ENCODE data around the gene PPIG. TPM values are rescaled to one million over a fixed set of nuclear protein-coding genes. Genes with fewer than 3 reads are reported as not detected.
"Not testable (repeated sequence)": the region's sequence is repeated elsewhere in the genome, so short reads cannot be mapped to it uniquely, and the experiment has no call there.

The PPIG gene
- total and polyA plus RNA-seq, 2 donors (not counting 3 experiments of a cell fraction or from before 2014, with no cell fraction given), result 13.4 to 44.9 TPM

- intact Hi-C loops (cut with micrococcal nuclease); H3K4me3 ChIP-seq (replicated peaks in 1 of 3; ENCODE audit: insufficient read depth in 1 of 3, low read depth in 1 of 3, low read length in 3 of 3); H4K20me1 ChIP-seq (replicated peaks; ENCODE audit: control insufficient read depth, extremely low read depth, insufficient read depth, low read length); POLR2A ChIA-PET; H3K27ac ChIP-seq (ENCODE audit: insufficient read depth, low read depth, low read length); H3K9ac ChIP-seq (replicated peaks; ENCODE audit: extremely low read depth, insufficient read depth, low read length); H3K4me2 ChIP-seq (ENCODE audit: insufficient read depth, low read length); H3K4me1 ChIP-seq (ENCODE audit: control insufficient read depth, extremely low read depth, insufficient read depth, low read length); H3K9me3 ChIP-seq (replicated peaks; ENCODE audit: control insufficient read depth, insufficient read depth, low read length); H3K27me3 ChIP-seq (ENCODE audit: control insufficient read depth in 2 of 2, insufficient read depth in 2 of 2, low read length in 2 of 2); dilution Hi-C loops (cut with MboI; ENCODE audit: extremely low pct_ligation_motif_present, low sequenced_read_pairs); DNase-seq (ENCODE audit: low read depth, low spot score); BruUV-seq (replicated peaks); H3K36me3 ChIP-seq (ENCODE audit: control insufficient read depth in 2 of 2, extremely low read depth in 1 of 2, insufficient read depth in 2 of 2, low read length in 2 of 2); H2AFZ ChIP-seq (ENCODE audit: low read depth, low read length); H3K9me1 ChIP-seq (replicated peaks; ENCODE audit: control insufficient read depth, extremely low read depth, insufficient read depth, low read length); FAIRE-seq: not testable (repeated sequence)
- CTCF ChIA-PET, result interaction anchor here (2.7 kb wide), 1 partner anchor 11 kb away, joined by 5 read pairs; no protein-coding TSS in a partner anchor
- peaks cover 91% of the 10 kb centered on the region for H3K79me2 ChIP-seq (ENCODE audit: control insufficient read depth, insufficient read depth, low read length)
Measured at GRCh38 chr2:169596546-169596945, 12.4 kb downstream of the PPIG start.

DNA sequence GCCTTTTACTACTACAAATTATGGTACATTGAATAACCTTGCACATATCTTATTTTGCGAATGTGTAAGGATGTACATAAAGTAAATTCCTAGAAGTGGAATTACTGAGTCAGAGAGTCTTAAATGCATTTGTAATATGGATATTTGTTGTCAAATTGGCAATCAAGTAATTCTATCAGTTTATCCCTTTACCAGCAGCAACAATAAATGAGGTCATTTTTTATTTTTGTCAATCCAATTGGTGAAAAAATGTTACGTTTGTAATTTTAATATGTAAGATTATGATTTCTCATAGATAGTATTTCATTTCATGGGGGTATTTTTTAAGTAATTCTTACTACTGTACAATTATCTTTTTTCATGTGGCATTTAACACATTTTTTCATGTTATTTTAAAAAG, 14.8 kb downstream of the PPIG start:
- DNase-seq (ENCODE audit: low read depth, low spot score), result no peak
- no peak overlapping the region for H3K4me3 ChIP-seq (replicated peaks in 1 of 3; ENCODE audit: insufficient read depth in 1 of 3, low read depth in 1 of 3, low read length in 3 of 3)
- H3K79me2 ChIP-seq (ENCODE audit: control insufficient read depth, insufficient read depth, low read length), result peaks cover 86% of the 10 kb centered on the region
- dilution Hi-C loops (cut with MboI; ENCODE audit: extremely low pct_ligation_motif_present, low sequenced_read_pairs), result no loop called here
- no peaks in the 10 kb centered on the region for H3K4me1 ChIP-seq (ENCODE audit: control insufficient read depth, extremely low read depth, insufficient read depth, low read length)
- intact Hi-C loops (cut with micrococcal nuclease), result no loop called here
- no peak overlapping the region for H2AFZ ChIP-seq (ENCODE audit: low read depth, low read length)
- H3K36me3 ChIP-seq (ENCODE audit: control insufficient read depth in 2 of 2, extremely low read depth in 1 of 2, insufficient read depth in 2 of 2, low read length in 2 of 2), result no peaks in the 10 kb centered on the region
- no peaks in the 10 kb centered on the region for H3K9me3 ChIP-seq (replicated peaks; ENCODE audit: control insufficient read depth, insufficient read depth, low read length)
- CTCF ChIA-PET, result no interaction called here
- H3K4me2 ChIP-seq (ENCODE audit: insufficient read depth, low read length), result no peak overlapping the region
- no peak overlapping the region for H3K27ac ChIP-seq (ENCODE audit: insufficient read depth, low read depth, low read length)
- H3K9me1 ChIP-seq (replicated peaks; ENCODE audit: control insufficient read depth, extremely low read depth, insufficient read depth, low read length), result no peaks in the 10 kb centered on the region
- POLR2A ChIA-PET, result no interaction called here
- no peak for FAIRE-seq
- no TSS peak for BruUV-seq (replicated peaks)
- H4K20me1 ChIP-seq (replicated peaks; ENCODE audit: control insufficient read depth, extremely low read depth, insufficient read depth, low read length), result peaks cover 5% of the 10 kb centered on the region
- H3K27me3 ChIP-seq (ENCODE audit: control insufficient read depth in 2 of 2, insufficient read depth in 2 of 2, low read length in 2 of 2), result no peaks in the 10 kb centered on the region
- no peak overlapping the region for H3K9ac ChIP-seq (replicated peaks; ENCODE audit: extremely low read depth, insufficient read depth, low read length)
- TF ChIP-seq JUN (IDR thresholded peaks at IDR 0.05; ENCODE audit: borderline replicate concordance, insufficient read depth, insufficient read length, low read depth) (no peak), GATA2 (IDR thresholded peaks at IDR 0.05; ENCODE audit: insufficient read depth, insufficient read length, low read depth, low read length) (no peak), MYC (IDR thresholded peaks at IDR 0.05; ENCODE audit: low read depth, low read length) (no peak), FOS (IDR thresholded peaks at IDR 0.05; ENCODE audit: borderline replicate concordance, insufficient read depth, low read length) (no peak), POLR2A (IDR thresholded peaks at IDR 0.05; ENCODE audit: low read depth, low read length) (no peak), POLR2AphosphoS5 (IDR thresholded peaks at IDR 0.05; ENCODE audit: insufficient read depth, low read depth, low read length) (no peak), MAX (IDR thresholded peaks at IDR 0.05; ENCODE audit: insufficient read depth, insufficient read length) (no peak), EZH2 (IDR thresholded peaks at IDR 0.05; ENCODE audit: borderline replicate concordance, low read depth, low read length, severe bottlenecking) (no peak)
- TF ChIP-seq, protein P1, sequence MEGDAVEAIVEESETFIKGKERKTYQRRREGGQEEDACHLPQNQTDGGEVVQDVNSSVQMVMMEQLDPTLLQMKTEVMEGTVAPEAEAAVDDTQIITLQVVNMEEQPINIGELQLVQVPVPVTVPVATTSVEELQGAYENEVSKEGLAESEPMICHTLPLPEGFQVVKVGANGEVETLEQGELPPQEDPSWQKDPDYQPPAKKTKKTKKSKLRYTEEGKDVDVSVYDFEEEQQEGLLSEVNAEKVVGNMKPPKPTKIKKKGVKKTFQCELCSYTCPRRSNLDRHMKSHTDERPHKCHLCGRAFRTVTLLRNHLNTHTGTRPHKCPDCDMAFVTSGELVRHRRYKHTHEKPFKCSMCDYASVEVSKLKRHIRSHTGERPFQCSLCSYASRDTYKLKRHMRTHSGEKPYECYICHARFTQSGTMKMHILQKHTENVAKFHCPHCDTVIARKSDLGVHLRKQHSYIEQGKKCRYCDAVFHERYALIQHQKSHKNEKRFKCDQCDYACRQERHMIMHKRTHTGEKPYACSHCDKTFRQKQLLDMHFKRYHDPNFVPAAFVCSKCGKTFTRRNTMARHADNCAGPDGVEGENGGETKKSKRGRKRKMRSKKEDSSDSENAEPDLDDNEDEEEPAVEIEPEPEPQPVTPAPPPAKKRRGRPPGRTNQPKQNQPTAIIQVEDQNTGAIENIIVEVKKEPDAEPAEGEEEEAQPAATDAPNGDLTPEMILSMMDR (IDR thresholded peaks at IDR 0.05; ENCODE audit: extremely low read depth in 1 of 2, insufficient read depth in 1 of 2, low read depth in 1 of 2, low read length in 2 of 2), result no peak
